SKM-1 treated with dmso at 0.1 percent for 144 hours (cell line): ENCODE results near the gene TASOR.
"Not testable (repeated sequence)": the region's sequence is repeated elsewhere in the genome, so short reads cannot be mapped to it uniquely, and the experiment has no call there.

Experiments
- DNase-seq: peaks from one replicate; lab custom pipeline; 2025; ENCODE audit not compliant: unreplicated experiment; lab: John Stamatoyannopoulos, UW

The TASOR gene

GRCh38 chr3:56683122-56683817, at the start of gene TASOR:
TASOR (minus strand) TSS chr3:56683265; CDS start chr3:56683006, 259 bp downstream.
- peak; percentile 53 for DNase-seq

- no peak for DNase-seq
Measured at GRCh38 chr3:56732109-56732508, 49.0 kb upstream of the TASOR start.

- DNase-seq: no peak
Measured at GRCh38 chr3:56725175-56725574, 42.1 kb upstream of the TASOR start.

GRCh38 chr3:56724676-56725075, 41.6 kb upstream of the TASOR start:
- no peak for DNase-seq

GRCh38 chr3:56720849-56721248, 37.8 kb upstream of the TASOR start:
- DNase-seq: no peak

GRCh38 chr3:56718809-56719208, 35.7 kb upstream of the TASOR start:
- not testable (repeated sequence) for DNase-seq

GRCh38 chr3:56711344-56711743, 28.3 kb upstream of the TASOR start:
- DNase-seq: no peak

GRCh38 chr3:56707412-56707811, 24.3 kb upstream of the TASOR start:
- not testable (repeated sequence) for DNase-seq

GRCh38 chr3:56706629-56707028, 23.6 kb upstream of the TASOR start:
- no peak for DNase-seq

- no peak for DNase-seq
Measured at GRCh38 chr3:56704706-56705105, 21.6 kb upstream of the TASOR start.

- peak; percentile 75 for DNase-seq
Measured at GRCh38 chr3:56702490-56703315, 19.6 kb upstream of the TASOR start.

- no peak for DNase-seq
Measured at GRCh38 chr3:56700151-56700550, 17.1 kb upstream of the TASOR start.

- no peak for DNase-seq
Measured at GRCh38 chr3:56694867-56695683, 12.0 kb upstream of the TASOR start.

GRCh38 chr3:56693750-56694149, 10.7 kb upstream of the TASOR start:
- peak; percentile 85 for DNase-seq

GRCh38 chr3:56692520-56693433, 9.7 kb upstream of the TASOR start:
- DNase-seq: not testable (repeated sequence)

- DNase-seq: not testable (repeated sequence)
Measured at GRCh38 chr3:56692001-56692365, 8.9 kb upstream of the TASOR start.

GRCh38 chr3:56691165-56692000, 8.3 kb upstream of the TASOR start:
- no peak for DNase-seq

- no peak for DNase-seq
Measured at GRCh38 chr3:56689303-56689702, 6.2 kb upstream of the TASOR start.

GRCh38 chr3:56688191-56688590, 5.1 kb upstream of the TASOR start:
- DNase-seq: no peak

GRCh38 chr3:56684029-56684428, 964 bp upstream of the TASOR start:
- no peak for DNase-seq
